GM21528 (cell line): ENCODE data around the gene TRAPPC5.

Experiments
- ATAC-seq: cut with Tn5 transposase; IDR thresholded peaks from one replicate; pipeline ENCODE4 v1.9.1; 2021; ENCODE audit warnings: mild to moderate bottlenecking, moderate library complexity; ENCODE audit not compliant: unreplicated experiment, low FRiP score

Gene TRAPPC5

GRCh38 chr19:7674010-7675005 is 6.3 kb upstream of the TRAPPC5 start:
- ATAC-seq = no peak

GRCh38 chr19:7676376-7676775 is 4.3 kb upstream of the TRAPPC5 start:
- ATAC-seq = no peak

GRCh38 chr19:7676854-7677253 is 3.8 kb upstream of the TRAPPC5 start, which contains the start of gene MCEMP1:
TSS of gene MCEMP1 (plus strand) at chr19:7677090. CDS start at chr19:7677121, 31 bp downstream.
- no peak for ATAC-seq

- no peak for ATAC-seq
Observed at GRCh38 chr19:7677669-7678311, 2.8 kb upstream of the TRAPPC5 start.

- no peak for ATAC-seq
Observed at GRCh38 chr19:7678971-7679751, 1.5 kb upstream of the TRAPPC5 start.

- ATAC-seq = no peak
Observed at GRCh38 chr19:7679771-7680605, 645 bp upstream of the TRAPPC5 start.

- ATAC-seq = no peak
Observed at GRCh38 chr19:7681340-7682174, 924 bp downstream of the TRAPPC5 start.

GRCh38 chr19:7682175-7682855 is 1.7 kb downstream of the TRAPPC5 start:
- ATAC-seq = no peak

GRCh38 chr19:7685546-7686445 is 5.2 kb downstream of the TRAPPC5 start:
- no peak for ATAC-seq

GRCh38 chr19:7687177-7687576 is 6.5 kb downstream of the TRAPPC5 start:
- ATAC-seq = no peak

- no peak for ATAC-seq
Observed at GRCh38 chr19:7689165-7689564, 8.5 kb downstream of the TRAPPC5 start.

GRCh38 chr19:7690779-7691258 is 10.2 kb downstream of the TRAPPC5 start:
- no peak for ATAC-seq

- ATAC-seq = no peak
Observed at GRCh38 chr19:7691497-7691896, 10.9 kb downstream of the TRAPPC5 start.

- no peak for ATAC-seq
Observed at GRCh38 chr19:7692417-7693088, 11.9 kb downstream of the TRAPPC5 start.

GRCh38 chr19:7694499-7694898 is 13.9 kb downstream of the TRAPPC5 start:
- ATAC-seq = no peak

- no peak for ATAC-seq
Observed at GRCh38 chr19:7697721-7698287, 17.2 kb downstream of the TRAPPC5 start.
